ENCODE data around the gene FSTL5.
"Not testable (repeated sequence)": the region's sequence is repeated elsewhere in the genome, so short reads cannot be mapped to it uniquely, and the experiment has no call there.

Gene FSTL5

GRCh38 chr4:162149644-162150043 lies 14.2 kb downstream of the FSTL5 start:
- no peaks in the 10 kb centered on the region for H3K4me1 ChIP-seq (ENCODE audit: control insufficient read depth, insufficient read depth, low read length)
- H3K4me3 ChIP-seq (ENCODE audit: low read length) = no peak overlapping the region
- no peaks in the 10 kb centered on the region for H3K9me3 ChIP-seq (replicated peaks; ENCODE audit: low read length)
- no peak overlapping the region for H3K9ac ChIP-seq (ENCODE audit: low read depth, low read length)
- no peaks in the 10 kb centered on the region for H3K27me3 ChIP-seq (ENCODE audit: control insufficient read depth, insufficient read depth, low read length)
- no peaks in the 10 kb centered on the region for H3K36me3 ChIP-seq (ENCODE audit: insufficient read depth, low read length)
- H3K4me2 ChIP-seq (ENCODE audit: low read length) = no peak overlapping the region

GRCh38 chr4:162140051-162140683 lies 23.6 kb downstream of the FSTL5 start:
- Histone ChIP-seq H3K4me1 (ENCODE audit: control insufficient read depth, insufficient read depth, low read length) (no peaks in the 10 kb centered on the region), H3K9me3 (replicated peaks; ENCODE audit: low read length) (no peaks in the 10 kb centered on the region), H3K9ac (ENCODE audit: low read depth, low read length) (no peak overlapping the region), H3K27me3 (ENCODE audit: control insufficient read depth, insufficient read depth, low read length) (no peaks in the 10 kb centered on the region), H3K36me3 (ENCODE audit: insufficient read depth, low read length) (no peaks in the 10 kb centered on the region), H3K4me2 (ENCODE audit: low read length) (no peak overlapping the region), H3K4me3 (ENCODE audit: low read length) (no peak overlapping the region)

GRCh38 chr4:162139412-162139811 lies 24.4 kb downstream of the FSTL5 start:
- no peaks in the 10 kb centered on the region for H3K9me3 ChIP-seq (replicated peaks; ENCODE audit: low read length)
- H3K27me3 ChIP-seq (ENCODE audit: control insufficient read depth, insufficient read depth, low read length) = no peaks in the 10 kb centered on the region
- H3K4me3 ChIP-seq (ENCODE audit: low read length) = no peak overlapping the region
- no peaks in the 10 kb centered on the region for H3K4me1 ChIP-seq (ENCODE audit: control insufficient read depth, insufficient read depth, low read length)
- H3K4me2 ChIP-seq (ENCODE audit: low read length) = no peak overlapping the region
- no peak overlapping the region for H3K9ac ChIP-seq (ENCODE audit: low read depth, low read length)
- H3K36me3 ChIP-seq (ENCODE audit: insufficient read depth, low read length) = no peaks in the 10 kb centered on the region

GRCh38 chr4:162131256-162131655 lies 32.5 kb downstream of the FSTL5 start:
- H3K9ac ChIP-seq (ENCODE audit: low read depth, low read length) = no peak overlapping the region
- H3K4me2 ChIP-seq (ENCODE audit: low read length) = no peak overlapping the region
- H3K27me3 ChIP-seq (ENCODE audit: control insufficient read depth, insufficient read depth, low read length) = no peaks in the 10 kb centered on the region
- H3K4me3 ChIP-seq (ENCODE audit: low read length) = no peak overlapping the region
- no peaks in the 10 kb centered on the region for H3K36me3 ChIP-seq (ENCODE audit: insufficient read depth, low read length)
- no peaks in the 10 kb centered on the region for H3K9me3 ChIP-seq (replicated peaks; ENCODE audit: low read length)
- no peaks in the 10 kb centered on the region for H3K4me1 ChIP-seq (ENCODE audit: control insufficient read depth, insufficient read depth, low read length)

- Histone ChIP-seq H3K9ac (ENCODE audit: low read depth, low read length) (no peak overlapping the region), H3K9me3 (replicated peaks; ENCODE audit: low read length) (no peaks in the 10 kb centered on the region), H3K4me3 (ENCODE audit: low read length) (no peak overlapping the region), H3K36me3 (ENCODE audit: insufficient read depth, low read length) (no peaks in the 10 kb centered on the region), H3K4me1 (ENCODE audit: control insufficient read depth, insufficient read depth, low read length) (no peaks in the 10 kb centered on the region), H3K27me3 (ENCODE audit: control insufficient read depth, insufficient read depth, low read length) (no peaks in the 10 kb centered on the region), H3K4me2 (ENCODE audit: low read length) (no peak overlapping the region)
Measured at GRCh38 chr4:162126729-162127128, 37.1 kb downstream of the FSTL5 start.

GRCh38 chr4:162117051-162117450 lies 46.7 kb downstream of the FSTL5 start:
- H3K9me3 ChIP-seq (replicated peaks; ENCODE audit: low read length) = no peaks in the 10 kb centered on the region
- no peaks in the 10 kb centered on the region for H3K36me3 ChIP-seq (ENCODE audit: insufficient read depth, low read length)
- H3K4me1 ChIP-seq (ENCODE audit: control insufficient read depth, insufficient read depth, low read length) = no peaks in the 10 kb centered on the region
- no peak overlapping the region for H3K9ac ChIP-seq (ENCODE audit: low read depth, low read length)
- no peak overlapping the region for H3K4me3 ChIP-seq (ENCODE audit: low read length)
- H3K27me3 ChIP-seq (ENCODE audit: control insufficient read depth, insufficient read depth, low read length) = no peaks in the 10 kb centered on the region
- no peak overlapping the region for H3K4me2 ChIP-seq (ENCODE audit: low read length)

- no peaks in the 10 kb centered on the region for H3K9me3 ChIP-seq (replicated peaks; ENCODE audit: low read length)
Measured at GRCh38 chr4:162116095-162116779, 47.6 kb downstream of the FSTL5 start.

GRCh38 chr4:162115333-162115732 lies 48.5 kb downstream of the FSTL5 start:
- Histone ChIP-seq H3K27me3 (ENCODE audit: control insufficient read depth, insufficient read depth, low read length) (no peaks in the 10 kb centered on the region), H3K4me1 (ENCODE audit: control insufficient read depth, insufficient read depth, low read length) (no peaks in the 10 kb centered on the region), H3K36me3 (ENCODE audit: insufficient read depth, low read length) (no peaks in the 10 kb centered on the region), H3K4me3 (ENCODE audit: low read length) (no peak overlapping the region), H3K4me2 (ENCODE audit: low read length) (no peak overlapping the region), H3K9ac (ENCODE audit: low read depth, low read length) (no peak overlapping the region), H3K9me3 (replicated peaks; ENCODE audit: low read length) (no peaks in the 10 kb centered on the region)

More at GRCh38 chr4:162116095-162116779, 47.6 kb downstream of the FSTL5 start:
- Histone ChIP-seq H3K4me3 (ENCODE audit: low read length) (no peak overlapping the region), H3K36me3 (ENCODE audit: insufficient read depth, low read length) (no peaks in the 10 kb centered on the region), H3K4me2 (ENCODE audit: low read length) (no peak overlapping the region), H3K9ac (ENCODE audit: low read depth, low read length) (no peak overlapping the region), H3K4me1 (ENCODE audit: control insufficient read depth, insufficient read depth, low read length) (no peaks in the 10 kb centered on the region), H3K27me3 (ENCODE audit: control insufficient read depth, insufficient read depth, low read length) (no peaks in the 10 kb centered on the region)

- Histone ChIP-seq H3K4me2 (ENCODE audit: low read length) (no peak overlapping the region), H3K36me3 (ENCODE audit: insufficient read depth, low read length) (no peaks in the 10 kb centered on the region), H3K9me3 (replicated peaks; ENCODE audit: low read length) (no peaks in the 10 kb centered on the region), H3K27me3 (ENCODE audit: control insufficient read depth, insufficient read depth, low read length) (no peaks in the 10 kb centered on the region), H3K4me1 (ENCODE audit: control insufficient read depth, insufficient read depth, low read length) (no peaks in the 10 kb centered on the region), H3K9ac (ENCODE audit: low read depth, low read length) (no peak overlapping the region), H3K4me3 (ENCODE audit: low read length) (no peak overlapping the region)
Measured at GRCh38 chr4:162111078-162111477, 52.7 kb downstream of the FSTL5 start.

- Histone ChIP-seq H3K27me3 (ENCODE audit: control insufficient read depth, insufficient read depth, low read length) (no peaks in the 10 kb centered on the region), H3K9me3 (replicated peaks; ENCODE audit: low read length) (no peaks in the 10 kb centered on the region), H3K36me3 (ENCODE audit: insufficient read depth, low read length) (no peaks in the 10 kb centered on the region), H3K4me1 (ENCODE audit: control insufficient read depth, insufficient read depth, low read length) (no peaks in the 10 kb centered on the region), H3K4me2 (ENCODE audit: low read length) (no peak overlapping the region), H3K4me3 (ENCODE audit: low read length) (no peak overlapping the region), H3K9ac (ENCODE audit: low read depth, low read length) (no peak overlapping the region)
Measured at GRCh38 chr4:162104459-162105124, 59.2 kb downstream of the FSTL5 start.

GRCh38 chr4:162103908-162104307 lies 59.9 kb downstream of the FSTL5 start:
- H3K9me3 ChIP-seq (replicated peaks; ENCODE audit: low read length); H3K36me3 ChIP-seq (ENCODE audit: insufficient read depth, low read length); H3K4me2 ChIP-seq (ENCODE audit: low read length); H3K27me3 ChIP-seq (ENCODE audit: control insufficient read depth, insufficient read depth, low read length); H3K4me3 ChIP-seq (ENCODE audit: low read length); H3K9ac ChIP-seq (ENCODE audit: low read depth, low read length); H3K4me1 ChIP-seq (ENCODE audit: control insufficient read depth, insufficient read depth, low read length): not testable (repeated sequence)
